GM23338 (cell line): ENCODE data around the gene C1QTNF8. TPM values are rescaled to one million over a fixed set of nuclear protein-coding genes. Genes with fewer than 3 reads are reported as not detected.

ENCODE experiments used
- ATAC-seq: fragments of 200-7000 bp; cut with Tn5 transposase; 3 replicates; pipeline ENCODE4 v1.9.1; 2020
- DNase-seq: peaks from one replicate; pipeline ENCODE4 v3.0.0-alpha.2; 2015; ENCODE audit warnings: low spot score
- H2AFZ ChIP-seq: fragments of 200-600 bp; sonication (generic); 2 replicates; pipeline ENCODE4 v1.8.0; 2016; ENCODE audit warnings: antibody characterized with exemption, mild to moderate bottlenecking, moderate library complexity
- H3F3A ChIP-seq: fragments of 200-600 bp; sonication (generic); replicated peaks from 2 replicates; pipeline ENCODE4 v1.8.0; 2017; ENCODE audit warnings: antibody characterized with exemption, mixed run types, low read depth
- H3K27ac ChIP-seq: fragments of 200-600 bp; sonication (generic); 2 replicates; pipeline ENCODE4 v1.6.1; 2016; ENCODE audit warnings: low read depth
- H3K27me3 ChIP-seq: fragments of 200-600 bp; sonication (generic); 2 replicates; pipeline ENCODE4 v1.8.0; 2016; ENCODE audit warnings: mild to moderate bottlenecking, mixed run types, moderate library complexity; ENCODE audit not compliant: insufficient read depth
- H3K36me3 ChIP-seq: fragments of 200-600 bp; sonication (generic); 2 replicates; pipeline ENCODE4 v1.8.0; 2016; ENCODE audit warnings: mild to moderate bottlenecking; ENCODE audit not compliant: insufficient read depth
- H3K4me1 ChIP-seq: fragments of 200-600 bp; sonication (generic); 2 replicates; pipeline ENCODE4 v1.8.0; 2016; ENCODE audit warnings: mild to moderate bottlenecking, moderate library complexity; ENCODE audit not compliant: insufficient read depth
- H3K4me2 ChIP-seq: fragments of 200-600 bp; sonication (generic); 2 replicates; pipeline ENCODE4 v1.7.1; 2017; ENCODE audit warnings: mixed run types
- H3K4me3 ChIP-seq: fragments of 200-600 bp; sonication (generic); 2 replicates; pipeline ENCODE4 v1.6.1; 2016; ENCODE audit warnings: mixed run types
- H3K79me2 ChIP-seq: fragments of 200-600 bp; sonication (generic); replicated peaks from 2 replicates; pipeline ENCODE4 v1.8.0; 2017; ENCODE audit warnings: mild to moderate bottlenecking; ENCODE audit not compliant: insufficient read depth
- H3K9me2 ChIP-seq: fragments of 200-600 bp; sonication (generic); 2 replicates; pipeline ENCODE4 v1.8.0; 2017; ENCODE audit not compliant: insufficient read depth
- H4K20me1 ChIP-seq: fragments of 200-600 bp; sonication (generic); replicated peaks from 2 replicates; pipeline ENCODE4 v1.8.0; 2017; ENCODE audit warnings: mild to moderate bottlenecking; ENCODE audit not compliant: insufficient read depth
- H3K27ac Mint-ChIP-seq: 2 replicates; pipeline ENCODE4 v1.8.0; 2020; ENCODE audit warnings: inconsistent platforms, mild to moderate bottlenecking, moderate library complexity, mixed read lengths
- H3K27me3 Mint-ChIP-seq: 3 replicates; pipeline ENCODE4 v1.8.0; 2022; ENCODE audit warnings: low read depth, mild to moderate bottlenecking, moderate library complexity, mixed read lengths, inconsistent platforms; ENCODE audit not compliant: insufficient read depth, poor library complexity
- H3K36me3 Mint-ChIP-seq: 3 replicates; pipeline ENCODE4 v1.8.0; 2021; ENCODE audit warnings: low read depth, mild to moderate bottlenecking, inconsistent platforms, moderate library complexity, mixed read lengths
- H3K4me1 Mint-ChIP-seq: 3 replicates; pipeline ENCODE4 v1.8.0; 2020; ENCODE audit warnings: mild to moderate bottlenecking, inconsistent platforms, mixed read lengths
- H3K4me3 Mint-ChIP-seq: 3 replicates; pipeline ENCODE4 v1.8.0; 2021; ENCODE audit warnings: moderate library complexity, mild to moderate bottlenecking, inconsistent platforms, mixed read lengths
- H3K9me3 Mint-ChIP-seq: 3 replicates; pipeline ENCODE4 v1.8.0; 2020; ENCODE audit warnings: moderate library complexity, mild to moderate bottlenecking, inconsistent platforms, mixed read lengths
- CTCF ChIP-seq, 2 experiments: fragments of 200-600 bp in 1 of 2; sonication (generic) in 1 of 2; conservative IDR thresholded peaks; 2 replicates each; pipeline versions ENCODE4 v1.5.1 to v1.6.1; 2016 to 2017; ENCODE audit warnings: antibody characterized with exemption in 2 of 2, low read depth in 2 of 2, mild to moderate bottlenecking in 2 of 2, moderate library complexity in 1 of 2
- EZH2 ChIP-seq: fragments of 200-600 bp; sonication (generic); IDR thresholded peaks from one replicate; pipeline ENCODE4 v1.8.0; 2017; ENCODE audit warnings: antibody characterized with exemption, mild to moderate bottlenecking, low read depth; ENCODE audit not compliant: unreplicated experiment
- EZH2phosphoT487 ChIP-seq: fragments of 200-600 bp; sonication (generic); IDR thresholded peaks from one replicate; pipeline ENCODE4 v1.8.1; 2018; ENCODE audit warnings: antibody characterized with exemption; ENCODE audit not compliant: unreplicated experiment
- JUNB ChIP-seq: IDR thresholded peaks from one replicate; pipeline ENCODE4 v1.6.1; 2016; ENCODE audit warnings: antibody characterized with exemption; ENCODE audit not compliant: unreplicated experiment
- NANOG ChIP-seq: IDR thresholded peaks from 2 replicates; pipeline ENCODE4 v1.6.1; 2016; ENCODE audit warnings: antibody characterized with exemption, borderline replicate concordance
- POLR2AphosphoS5 ChIP-seq: IDR thresholded peaks from 2 replicates; pipeline ENCODE4 v1.6.1; 2016; ENCODE audit warnings: antibody characterized with exemption, low read depth
- REST ChIP-seq: IDR thresholded peaks from one replicate; pipeline ENCODE4 v1.6.1; 2018; ENCODE audit warnings: antibody characterized with exemption; ENCODE audit not compliant: unreplicated experiment
- STAT1 ChIP-seq: IDR thresholded peaks from one replicate; pipeline ENCODE4 v1.6.1; 2016; ENCODE audit warnings: antibody characterized with exemption; ENCODE audit not compliant: unreplicated experiment
- ZNF114 ChIP-seq: fragments of 250-450 bp; sonication (Bioruptor Pico); IDR thresholded peaks from 2 replicates; pipeline ENCODE4 v1.5.0; 2020; ENCODE audit warnings: mild to moderate bottlenecking, moderate library complexity
- ZNF331 ChIP-seq: fragments of 250-450 bp; sonication (Bioruptor Pico); IDR thresholded peaks from 2 replicates; pipeline ENCODE4 v1.5.0; 2020; ENCODE audit warnings: low read depth, mild to moderate bottlenecking, moderate library complexity
- ZNF462 ChIP-seq: fragments of 250-450 bp; sonication (Bioruptor Pico); IDR thresholded peaks from 2 replicates; pipeline ENCODE4 v1.5.0; 2020; ENCODE audit warnings: mild to moderate bottlenecking, moderate library complexity
- polyA plus RNA-seq: library from polyadenylated mRNA; unstranded; fragments of >200 nt; fragmentation: Nextera tagmentation; extraction: Ambion mirVana; gene quantifications from 2 replicates; pipeline ENCODE4 v1.2.1, GENCODE V29; 2016
- total RNA-seq: library from RNA; depleted of rRNA; stranded (reverse); fragments of >200 nt; shearing (Covaris generic); gene quantifications from 2 replicates; pipeline ENCODE4 v1.2.3, GENCODE V29; 2014
- TF ChIP-seq, protein P1 (sequence below): IDR thresholded peaks from 2 replicates; pipeline ENCODE4 v1.6.1; 2016; ENCODE audit warnings: antibody characterized with exemption

C1QTNF8 gene
- total and polyA plus RNA-seq, 2 experiments from 2014 or later: not detected

- Histone ChIP-seq H3K4me2 (no peak overlapping the region), H3K27ac (no peak overlapping the region), H2AFZ (no peak overlapping the region), H3K36me3 (no peaks in the 10 kb centered on the region), H3K4me3 (no peak overlapping the region), H3F3A (no peaks in the 10 kb centered on the region), H3K79me2 (no peaks in the 10 kb centered on the region), H4K20me1 (no peaks in the 10 kb centered on the region), H3K9me2 (no peaks in the 10 kb centered on the region), H3K4me1 (no peaks in the 10 kb centered on the region), H3K27me3 (no peaks in the 10 kb centered on the region)
- no peak for ATAC-seq
- Mint-ChIP-seq H3K36me3 (peaks cover 3% of the 10 kb centered on the region; the same call in 1 of the 3 replicates), H3K9me3 (peaks cover 8% of the 10 kb centered on the region), H3K4me1 (no peaks in the 10 kb centered on the region), H3K27me3 (peaks cover 6% of the 10 kb centered on the region), H3K27ac (no peak overlapping the region), H3K4me3 (no peak overlapping the region)
- no peak for DNase-seq
- TF ChIP-seq ZNF114 (CRISPR knock-in tag) (no peak), CTCF (conservative IDR thresholded peaks at IDR 0.05; ENCODE audit: low read depth in 2 of 2) (no peak), NANOG (no peak), STAT1 (no peak), ZNF331 (CRISPR knock-in tag) (no peak), EZH2phosphoT487 (no peak), JUNB (no peak), ZNF462 (no peak), EZH2 (no peak), POLR2AphosphoS5 (no peak), REST (no peak)
- TF ChIP-seq, protein P1, sequence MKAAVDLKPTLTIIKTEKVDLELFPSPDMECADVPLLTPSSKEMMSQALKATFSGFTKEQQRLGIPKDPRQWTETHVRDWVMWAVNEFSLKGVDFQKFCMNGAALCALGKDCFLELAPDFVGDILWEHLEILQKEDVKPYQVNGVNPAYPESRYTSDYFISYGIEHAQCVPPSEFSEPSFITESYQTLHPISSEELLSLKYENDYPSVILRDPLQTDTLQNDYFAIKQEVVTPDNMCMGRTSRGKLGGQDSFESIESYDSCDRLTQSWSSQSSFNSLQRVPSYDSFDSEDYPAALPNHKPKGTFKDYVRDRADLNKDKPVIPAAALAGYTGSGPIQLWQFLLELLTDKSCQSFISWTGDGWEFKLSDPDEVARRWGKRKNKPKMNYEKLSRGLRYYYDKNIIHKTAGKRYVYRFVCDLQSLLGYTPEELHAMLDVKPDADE: no peak
These were observed 37.8 kb downstream of the C1QTNF8 start for GRCh38 chr16:1058216-1058615.
